GM19351 (cell line): ENCODE measurements around the gene ATG101.
"Not testable (repeated sequence)": the region's sequence is repeated elsewhere in the genome, so short reads cannot be mapped to it uniquely, and the experiment has no call there.

ENCODE experiments used
- ATAC-seq: cut with Tn5 transposase; IDR thresholded peaks from one replicate; pipeline ENCODE4 v1.9.1; 2021; ENCODE audit warnings: mild to moderate bottlenecking, moderate library complexity; ENCODE audit not compliant: unreplicated experiment

The ATG101 gene

DNA sequence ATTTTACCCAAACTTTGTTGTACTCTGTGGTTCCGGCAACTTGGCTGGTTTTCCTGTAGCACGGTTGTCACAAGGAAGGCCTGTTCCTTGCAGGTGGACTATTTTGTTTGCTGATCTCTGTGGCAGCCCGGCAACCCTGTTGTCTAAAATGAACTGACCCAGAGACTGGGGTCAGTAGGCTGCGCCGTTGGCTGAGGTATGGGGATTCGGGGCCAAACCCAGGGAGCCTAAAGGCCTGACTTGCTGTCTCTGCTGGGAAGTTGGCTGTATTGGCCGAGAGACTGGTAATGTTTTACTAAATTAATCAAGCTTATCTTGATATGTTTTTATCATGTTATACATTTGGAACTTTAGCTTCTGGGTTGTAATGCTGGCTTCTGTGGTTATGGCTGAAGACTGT lies 23.6 kb downstream of the ATG101 start:
- no peak for ATAC-seq

- no peak for ATAC-seq
These were observed 26.7 kb downstream of the ATG101 start for GRCh38 chr12:52096332-52097044.

- no peak for ATAC-seq
These were observed 27.4 kb downstream of the ATG101 start for GRCh38 chr12:52097045-52097666.

- not testable (repeated sequence) for ATAC-seq
These were observed 34.8 kb downstream of the ATG101 start for GRCh38 chr12:52104431-52105089.

GRCh38 chr12:52116222-52117125 lies 46.7 kb downstream of the ATG101 start:
- not testable (repeated sequence) for ATAC-seq

DNA sequence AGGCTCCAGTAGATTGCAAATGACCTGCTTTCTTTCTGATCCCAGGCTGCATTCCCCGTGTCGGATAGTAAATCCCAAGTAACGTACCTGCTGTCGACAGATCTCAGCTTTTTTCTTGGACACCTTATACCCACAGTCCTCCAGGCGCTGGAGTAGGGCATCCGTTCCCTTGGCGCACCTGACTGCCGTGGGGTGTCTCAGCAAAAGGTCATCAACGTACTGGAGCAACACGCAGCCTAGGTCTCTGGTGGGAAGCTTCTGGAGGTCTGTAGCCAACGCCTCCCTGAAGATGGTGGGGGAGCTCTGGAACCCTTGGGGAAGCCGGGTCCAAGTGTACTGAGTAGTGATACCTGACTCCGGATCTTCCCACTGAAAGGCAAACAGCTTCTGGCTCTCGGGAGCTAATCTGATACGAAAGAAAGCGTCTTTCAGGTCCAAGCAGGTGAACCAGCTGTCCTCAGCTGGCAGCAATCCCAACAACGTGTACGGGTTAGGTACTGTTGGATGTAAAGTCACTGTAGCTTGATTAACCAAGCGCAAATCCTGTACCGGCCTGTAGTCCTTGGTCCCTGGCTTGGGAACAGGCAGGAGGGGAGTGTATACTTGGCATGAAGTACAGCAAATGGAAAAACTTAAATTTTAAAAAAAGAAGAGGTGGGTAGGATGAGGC lies 48.2 kb downstream of the ATG101 start:
- ATAC-seq, result peak; percentile 24

GRCh38 chr12:52119398-52120254 lies 49.8 kb downstream of the ATG101 start:
- ATAC-seq, result no peak

DNA sequence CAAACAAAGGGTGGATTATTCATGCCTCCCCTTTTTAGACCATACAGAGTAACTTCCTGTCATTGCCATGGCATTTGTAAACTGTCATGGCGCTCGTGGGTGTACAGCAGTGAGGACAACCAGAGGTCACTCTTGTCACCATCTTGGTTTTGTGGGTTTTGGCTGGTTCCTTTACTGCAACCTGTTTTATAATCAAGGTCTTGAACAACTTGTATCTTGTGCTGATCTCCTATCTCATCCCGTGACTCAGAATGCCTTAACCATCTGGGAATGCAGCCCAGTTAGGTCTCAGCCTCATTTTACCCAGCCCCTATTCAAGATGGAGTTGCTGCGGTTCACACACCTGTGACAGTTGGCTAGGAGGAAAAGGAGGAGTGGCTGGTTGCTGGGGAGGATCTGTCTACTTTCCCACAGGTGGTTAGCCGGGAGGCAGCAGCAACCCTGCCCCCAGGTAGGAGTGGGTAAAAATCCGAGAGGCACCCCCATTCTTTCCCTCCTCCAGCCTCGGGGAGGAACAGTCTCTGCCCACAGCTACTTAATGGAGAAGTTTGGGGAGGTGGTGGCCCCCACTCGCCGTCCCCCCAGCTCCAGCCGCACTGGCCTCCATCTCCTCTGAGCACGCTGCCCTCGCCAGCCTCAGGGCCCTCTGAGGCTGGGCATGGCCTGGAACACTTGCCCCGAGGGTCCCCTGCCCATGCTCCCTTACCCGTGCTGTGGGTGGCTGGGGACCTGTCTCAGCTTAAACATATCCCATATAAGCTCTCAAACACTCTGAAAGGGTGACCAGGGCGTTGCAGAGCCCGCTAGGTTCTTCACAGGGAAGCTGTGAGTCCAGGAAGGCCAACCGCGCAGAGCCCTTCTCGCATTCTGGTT lies 51.4 kb downstream of the ATG101 start:
- ATAC-seq, result no peak

DNA sequence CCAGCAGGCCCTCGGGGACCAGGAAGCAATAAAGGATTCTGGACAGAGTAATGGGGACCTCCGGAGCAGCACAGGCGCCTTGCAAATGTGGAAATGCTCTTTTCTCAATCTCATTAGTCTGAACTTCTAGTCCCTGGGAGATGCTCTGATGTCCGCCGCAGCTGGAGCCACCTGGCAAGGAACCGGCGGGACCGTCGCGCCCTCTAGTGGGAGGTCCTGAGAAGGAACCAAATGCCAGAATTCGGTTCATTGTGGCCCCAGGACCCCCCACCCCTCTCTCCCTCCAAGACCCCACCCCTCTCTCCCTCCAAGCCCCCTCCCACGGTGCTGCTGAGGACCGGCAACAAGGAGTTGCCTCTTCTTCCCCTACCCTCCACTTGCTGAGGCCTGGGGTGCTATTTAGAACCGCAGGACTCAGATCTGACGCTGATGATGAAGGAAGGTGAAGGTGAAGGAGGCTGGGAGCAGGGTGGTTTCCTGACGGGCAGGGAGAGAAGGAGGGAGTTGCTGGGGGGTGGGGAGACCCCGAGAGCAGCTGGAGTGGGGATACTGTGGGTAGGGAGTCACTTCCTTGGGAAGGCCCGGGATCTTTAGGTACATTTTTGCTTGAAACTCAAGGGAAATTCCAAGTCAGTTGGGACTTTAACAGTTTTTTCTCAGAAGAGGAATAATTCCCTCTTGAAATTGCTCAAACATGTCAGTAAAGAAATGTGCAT lies 52.2 kb downstream of the ATG101 start:
- ATAC-seq, result no peak

DNA sequence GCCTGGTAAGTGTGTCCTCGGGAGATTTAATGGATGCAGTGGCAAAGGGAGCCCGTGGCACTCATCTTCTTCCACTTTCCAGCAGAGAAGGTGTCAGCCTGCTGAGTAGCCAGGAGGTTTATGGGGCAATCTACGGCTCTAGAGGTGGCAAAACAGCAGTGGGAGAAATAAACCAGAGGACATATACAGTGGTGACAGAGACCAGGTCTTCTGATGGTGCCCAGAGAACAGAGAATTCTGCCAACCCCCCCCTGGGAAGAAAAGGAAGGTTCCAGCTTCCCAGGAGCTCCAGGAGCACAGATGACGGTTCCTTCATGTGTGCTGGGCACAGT lies 52.7 kb downstream of the ATG101 start:
- no peak for ATAC-seq

DNA sequence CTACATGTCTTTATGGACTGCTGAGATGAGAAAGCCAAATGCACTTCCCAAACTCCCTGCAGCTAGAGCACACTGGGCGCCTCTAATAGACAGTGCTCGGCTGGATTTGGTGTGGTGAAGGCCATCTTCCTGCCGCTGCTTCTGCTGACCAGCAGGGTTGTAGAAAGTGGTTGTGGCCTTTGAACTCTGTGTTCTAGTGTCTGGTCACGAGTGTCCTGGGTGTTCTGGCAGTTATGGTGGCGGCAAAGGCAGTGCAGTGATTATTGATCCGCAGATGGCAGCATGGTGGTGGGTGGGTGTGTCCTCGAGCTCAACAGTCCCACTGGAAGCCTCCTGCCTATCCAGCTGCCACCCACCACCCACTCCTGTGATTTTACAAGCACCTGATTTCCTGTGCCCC lies 53.1 kb downstream of the ATG101 start:
- no peak for ATAC-seq

GRCh38 chr12:52123487-52124186 lies 53.9 kb downstream of the ATG101 start:
- no peak for ATAC-seq

DNA sequence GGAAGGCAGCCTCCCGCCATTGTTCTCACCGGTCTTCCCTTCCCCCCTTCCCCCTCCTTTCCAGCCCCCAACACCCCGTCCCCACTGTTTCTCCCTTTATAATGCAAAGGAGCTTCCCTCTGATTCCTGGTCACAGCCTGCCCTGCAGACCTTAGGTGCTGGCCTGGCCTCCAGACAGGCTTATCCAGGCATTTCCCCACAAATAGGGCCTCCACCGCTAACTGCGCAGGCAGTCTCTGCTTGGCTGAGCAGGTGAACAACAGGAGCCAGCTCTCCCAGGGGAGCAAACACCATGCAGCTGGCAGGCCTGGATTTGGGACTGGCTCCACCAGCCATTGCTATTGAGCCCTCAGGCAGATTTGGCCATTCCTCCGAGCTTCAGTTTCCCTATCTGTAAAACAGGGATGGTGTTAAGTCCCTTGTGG lies 55.7 kb downstream of the ATG101 start:
- ATAC-seq, result no peak

- no peak for ATAC-seq
These were observed 56.3 kb downstream of the ATG101 start for GRCh38 chr12:52126050-52126604.
